Stimulated activated CD4-positive, alpha-beta T cell treated with anti-CD3 and anti-CD28 coated beads, TNF-alpha, amount 100 ng/mL, for 48 hours (primary cell): ENCODE data around the gene PPP3R2.
A peak's percentile ranks its signal among the peaks of the same experiment; 100 is the strongest.
"Not testable (repeated sequence)": the region's sequence is repeated elsewhere in the genome, so short reads cannot be mapped to it uniquely, and the experiment has no call there.

Experiments
- DNase-seq, 3 donors: peaks; one replicate each; pipeline ENCODE4 v3.0.0-alpha.2; 2020; ENCODE audit warnings: low read depth in 3 of 3

Gene PPP3R2

GRCh38 chr9:101587332-101588043 is 7.3 kb downstream of the PPP3R2 start:
- no peak for DNase-seq

- DNase-seq, result peak in 1 of 3 donors; percentile 3
Observed at GRCh38 chr9:101586651-101587050, 8.1 kb downstream of the PPP3R2 start.

DNA sequence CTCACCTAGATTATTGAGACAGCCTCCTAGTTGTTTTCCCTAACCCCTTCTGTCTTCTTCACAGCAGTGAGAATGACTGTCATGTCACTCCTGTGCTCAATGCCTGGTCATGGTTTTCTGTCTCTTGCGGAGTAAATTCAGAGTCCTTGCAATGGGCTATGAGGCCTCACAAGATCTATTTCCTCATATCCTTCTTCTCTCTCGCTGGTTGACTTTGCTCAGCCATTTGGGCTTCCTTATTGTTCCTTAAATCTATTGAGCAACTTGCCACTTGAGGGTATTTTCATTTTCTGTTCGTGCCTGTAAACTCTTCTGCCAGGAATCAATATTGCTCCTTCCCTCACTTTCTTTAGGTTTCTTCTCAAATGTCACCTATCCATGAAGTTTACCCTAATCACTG is 9.0 kb downstream of the PPP3R2 start:
- DNase-seq, result no peak

- no peak for DNase-seq
Observed at GRCh38 chr9:101582553-101582952, 12.2 kb downstream of the PPP3R2 start.

GRCh38 chr9:101579711-101580545 is 14.8 kb downstream of the PPP3R2 start:
- DNase-seq, result no peak

DNA sequence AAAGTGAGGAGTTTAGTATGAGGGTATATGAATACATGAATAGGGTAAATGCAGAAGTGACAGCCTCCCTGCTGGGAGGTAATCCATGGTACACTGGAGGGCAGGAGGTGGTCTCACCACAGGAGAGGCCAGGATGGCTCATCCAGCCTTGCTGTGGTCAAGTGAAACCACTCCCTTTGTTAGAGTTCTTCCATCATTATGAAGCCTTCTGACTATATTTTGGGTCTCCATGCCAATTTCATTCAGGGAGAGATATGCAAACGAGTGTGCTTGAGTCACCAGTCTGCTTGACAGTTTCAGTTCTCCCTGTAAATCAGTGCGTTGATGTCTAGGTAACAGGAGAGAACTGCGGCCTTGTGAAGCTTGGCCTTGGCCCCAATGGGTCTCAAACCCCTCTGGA is 16.4 kb downstream of the PPP3R2 start:
- no peak for DNase-seq

DNA sequence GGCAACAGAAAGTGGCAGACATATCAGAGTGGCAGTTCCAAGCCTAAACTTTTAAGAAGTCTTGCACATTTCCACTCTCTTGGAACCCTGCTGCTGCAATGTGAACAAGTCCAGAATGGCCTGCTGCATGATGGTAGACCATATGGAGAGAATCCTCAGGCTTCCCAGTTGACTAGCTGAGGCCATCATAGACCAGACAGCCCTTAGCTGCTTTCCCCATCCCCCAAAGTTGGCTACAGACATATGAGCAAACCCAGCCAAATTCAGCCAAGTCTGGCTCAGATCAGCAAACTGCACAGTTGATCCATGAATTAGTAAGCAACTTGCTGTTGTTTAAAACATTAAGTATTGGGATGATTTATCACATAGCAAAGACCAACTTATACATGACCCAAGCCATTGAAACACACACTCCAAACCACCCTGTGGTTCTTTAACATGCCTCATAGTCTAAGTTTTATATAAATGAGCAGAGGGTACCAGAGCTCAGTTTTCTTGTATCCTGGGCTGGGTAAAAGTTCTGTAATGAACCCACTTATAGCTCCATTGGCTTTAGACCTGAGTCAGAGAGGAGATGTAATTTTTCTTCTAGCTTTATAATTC is 19.9 kb downstream of the PPP3R2 start:
- no peak for DNase-seq

DNA sequence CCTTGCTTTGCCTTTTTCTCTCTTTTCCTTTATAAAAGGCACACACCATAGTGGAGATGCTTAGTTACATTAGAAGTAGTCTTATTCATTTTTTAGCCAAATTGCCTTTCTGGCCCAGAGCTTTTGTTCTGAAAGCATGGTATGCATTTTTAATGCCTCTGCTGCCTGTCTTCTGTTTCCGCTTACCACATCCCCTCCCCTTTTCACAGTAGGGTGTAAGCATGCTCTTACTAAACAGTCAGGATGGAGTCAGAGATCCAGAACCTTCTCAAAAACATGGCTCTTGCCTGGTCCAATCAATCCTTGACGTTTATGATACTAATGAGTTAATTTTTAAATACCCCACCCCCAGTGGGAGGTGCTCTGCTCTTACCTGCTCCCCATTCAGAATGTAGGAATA is 22.5 kb downstream of the PPP3R2 start:
- DNase-seq, result no peak

- no peak for DNase-seq
Observed at GRCh38 chr9:101571114-101571513, 23.7 kb downstream of the PPP3R2 start.

GRCh38 chr9:101569741-101570501 is 24.8 kb downstream of the PPP3R2 start:
- no peak for DNase-seq

DNA sequence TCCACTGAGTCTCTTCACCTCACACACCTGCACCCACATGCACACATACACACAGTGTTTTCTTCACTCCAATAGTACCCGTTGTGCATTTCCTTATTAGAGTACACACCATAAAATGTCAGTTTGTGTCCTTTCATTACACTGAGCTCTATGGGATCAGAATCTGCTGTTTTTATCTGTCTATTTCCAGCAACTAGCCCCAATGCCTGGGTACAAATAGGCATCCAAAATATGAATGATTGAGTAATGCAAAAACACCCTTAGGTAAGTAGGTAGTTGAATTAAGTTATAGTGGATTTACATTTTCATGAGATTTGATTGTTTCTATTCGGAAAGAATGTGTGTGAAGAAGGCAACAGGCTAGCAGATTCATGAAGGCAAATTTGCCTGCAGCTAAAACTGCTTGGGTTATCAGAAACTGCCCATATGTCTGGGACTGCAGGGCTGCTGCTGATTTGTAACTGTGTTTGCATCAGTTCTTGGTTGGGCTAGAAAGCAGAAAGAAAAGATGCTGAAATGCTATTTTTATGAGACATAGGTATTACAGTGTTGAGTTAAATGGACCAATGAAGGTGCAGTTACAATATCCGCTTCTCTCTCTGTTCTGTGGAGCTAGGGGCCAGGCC is 26.9 kb downstream of the PPP3R2 start:
- no peak for DNase-seq

DNA sequence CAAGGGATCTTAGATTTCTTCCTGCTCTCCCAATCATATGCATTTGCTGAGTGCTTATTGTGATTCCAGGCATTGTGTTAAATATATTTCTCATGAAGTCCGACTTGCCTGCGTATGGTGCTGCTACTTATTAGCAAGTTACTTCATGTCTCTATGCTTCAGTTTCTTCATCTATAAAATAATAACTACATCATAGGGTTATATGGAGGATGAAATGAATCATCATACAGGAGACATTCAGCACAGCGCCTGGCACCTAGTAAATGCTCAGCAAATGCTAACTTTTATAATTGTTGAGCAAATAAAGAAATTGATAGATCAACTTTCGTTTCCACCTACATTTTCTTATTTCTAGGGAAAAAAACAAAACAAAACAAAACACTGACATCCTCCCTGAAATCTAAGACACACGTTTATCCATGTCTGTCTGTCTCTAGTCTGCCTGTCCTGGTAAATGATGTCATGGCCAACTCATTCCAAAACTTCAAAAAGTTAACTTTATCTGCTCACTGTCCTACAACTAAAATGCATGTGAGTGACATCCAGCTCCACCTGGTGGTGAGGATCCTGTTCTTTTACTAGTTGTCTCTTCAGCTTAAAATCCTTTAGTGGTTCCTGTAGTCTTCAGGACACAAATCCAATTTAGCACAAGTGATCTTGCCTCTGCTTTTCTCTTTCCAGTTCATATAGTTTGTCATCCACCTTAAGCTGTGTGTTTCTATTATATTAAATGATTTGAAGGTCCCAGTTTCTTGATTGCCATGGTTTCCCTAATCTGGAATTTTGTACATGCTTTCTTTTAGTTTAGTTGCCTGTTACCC is 27.7 kb downstream of the PPP3R2 start:
- DNase-seq, result no peak

- DNase-seq, result no peak
Observed at GRCh38 chr9:101564252-101564651, 30.5 kb downstream of the PPP3R2 start.

DNA sequence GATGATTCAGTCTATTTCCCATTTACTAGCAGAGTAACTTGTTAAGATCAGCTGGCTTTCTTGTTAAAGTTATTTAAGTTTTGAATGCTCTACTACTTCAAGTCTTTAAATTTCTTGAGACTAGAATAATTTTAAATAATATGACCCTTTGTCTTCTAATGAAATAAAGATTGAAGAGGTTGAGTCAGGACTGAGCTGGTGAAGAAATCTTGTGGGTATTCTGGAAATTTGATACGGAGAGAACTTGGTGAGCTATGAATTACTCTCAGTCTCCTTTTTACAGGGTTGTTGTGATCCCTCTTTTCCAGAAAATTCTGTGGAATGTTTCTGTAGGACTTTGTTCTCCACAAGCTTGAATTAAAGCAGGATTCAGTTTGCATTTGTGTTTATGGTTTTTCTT is 31.8 kb downstream of the PPP3R2 start:
- DNase-seq, result no peak

DNA sequence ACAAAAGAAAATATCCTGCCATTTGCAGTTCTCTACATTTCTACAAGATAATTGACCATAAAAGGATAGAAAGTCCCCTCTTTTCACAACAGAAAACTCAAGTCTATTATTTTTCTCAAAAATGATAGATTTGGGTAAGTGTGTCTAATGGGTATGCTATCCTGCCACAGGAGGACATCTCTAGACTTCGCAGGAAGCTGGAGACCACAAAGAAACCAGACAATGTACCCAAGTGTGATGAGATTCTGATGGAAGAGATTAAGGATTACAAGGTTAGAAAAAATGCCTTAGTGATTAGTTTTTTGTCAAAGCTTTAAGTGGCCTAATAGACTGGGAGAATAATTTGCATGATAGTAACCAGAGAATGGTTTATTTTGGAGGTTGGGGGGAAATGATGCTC is 33.0 kb downstream of the PPP3R2 start:
- DNase-seq, result no peak

GRCh38 chr9:101549472-101550098 is 45.2 kb downstream of the PPP3R2 start:
- DNase-seq, result not testable (repeated sequence)

- no peak for DNase-seq
Observed at GRCh38 chr9:101543098-101543735, 51.6 kb downstream of the PPP3R2 start.
